H54 (cell line): Measurements from ENCODE around the gene ATG10.
A peak's percentile ranks its signal among the peaks of the same experiment; 100 is the strongest.

Source experiments
- DNase-seq: peaks from one replicate; pipeline ENCODE4 v3.0.0; 2011; ENCODE audit warnings: low spot score, mixed read lengths; ENCODE audit not compliant: insufficient read length
- FAIRE-seq: peaks from 3 replicates; lab custom pipeline; 2011; peaks lifted over from hg19 to GRCh38; lab: Jason Lieb, UNC
- POLR2A ChIP-seq: IDR thresholded peaks from 2 replicates; pipeline ENCODE4 v1.6.1; 2011; ENCODE audit warnings: low read depth, mild to moderate bottlenecking, low read length

Gene ATG10

DNA sequence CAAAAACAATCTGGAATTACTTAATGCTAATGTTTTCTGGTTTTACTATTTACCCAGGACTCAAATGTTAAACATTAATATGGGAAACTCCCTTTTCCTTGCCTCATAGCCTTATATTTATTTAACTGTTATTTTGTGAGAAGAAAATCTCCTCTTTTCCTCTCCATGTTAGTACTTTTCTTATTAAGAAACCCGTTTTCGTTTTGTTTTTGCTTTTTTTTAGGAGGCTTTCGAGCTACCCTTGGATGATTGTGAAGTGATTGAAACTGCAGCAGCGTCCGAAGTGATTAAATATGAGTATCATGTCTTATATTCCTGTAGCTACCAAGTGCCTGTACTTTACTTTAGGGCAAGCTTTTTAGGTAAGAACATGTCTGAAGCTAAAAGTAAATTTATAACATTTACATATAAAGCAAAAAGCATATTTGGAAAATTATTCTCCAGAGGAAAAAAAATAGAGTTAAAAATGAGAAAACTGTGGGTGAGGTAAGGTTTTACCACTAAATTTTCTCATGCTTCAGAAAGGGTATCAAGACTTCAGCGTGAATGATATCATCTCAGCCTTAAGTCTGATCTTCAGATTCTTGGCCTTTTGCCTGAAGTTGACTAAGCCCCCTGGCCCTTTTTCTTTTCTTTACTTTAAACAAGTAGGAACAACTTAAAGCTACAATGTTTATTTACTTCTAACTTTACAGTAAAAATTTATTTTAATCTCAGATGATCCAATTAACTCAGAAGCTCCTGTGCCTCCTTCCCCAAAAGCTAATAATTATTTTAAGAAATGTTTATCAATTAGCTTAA lies 192.6 kb downstream of the ATG10 start:
- FAIRE-seq (peak; percentile 86), DNase-seq (no peak)
- no peak for TF ChIP-seq POLR2A

DNA sequence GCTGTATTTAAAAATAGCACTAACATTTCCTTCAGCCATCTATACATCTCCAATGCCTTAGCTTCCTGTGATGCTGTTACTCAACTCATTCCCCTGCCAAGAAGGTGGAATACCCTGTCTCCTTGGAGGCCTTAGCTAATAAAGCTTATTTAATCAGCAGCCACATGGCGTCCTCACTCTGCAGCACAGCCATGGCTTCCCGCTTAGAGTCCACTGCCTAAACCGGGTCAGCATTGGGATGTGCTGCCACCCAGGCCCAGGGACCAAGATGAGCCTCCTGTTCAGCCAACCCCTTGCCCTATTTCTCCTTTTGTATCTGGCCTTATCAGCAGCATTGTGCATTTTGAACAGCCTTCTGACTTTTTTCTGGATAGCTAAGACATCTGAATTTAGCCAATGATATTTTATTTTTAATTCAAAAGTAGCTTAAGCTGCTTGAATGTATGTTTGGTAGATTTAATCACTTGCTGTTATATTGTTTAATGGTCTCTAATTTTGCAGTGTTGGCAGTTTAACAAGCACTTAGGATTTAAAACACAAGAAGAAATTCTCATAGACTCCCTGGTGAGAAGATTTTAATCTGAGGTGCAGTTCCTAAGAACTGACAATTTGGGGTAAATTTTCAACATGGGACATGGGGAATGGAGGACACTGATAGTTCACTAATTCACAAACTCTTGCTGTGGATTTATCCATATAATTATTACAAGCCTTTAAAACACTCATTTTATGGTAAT lies 193.3 kb downstream of the ATG10 start:
- DNase-seq (no peak), FAIRE-seq (peak; percentile 33)
- no peak for TF ChIP-seq POLR2A

DNA sequence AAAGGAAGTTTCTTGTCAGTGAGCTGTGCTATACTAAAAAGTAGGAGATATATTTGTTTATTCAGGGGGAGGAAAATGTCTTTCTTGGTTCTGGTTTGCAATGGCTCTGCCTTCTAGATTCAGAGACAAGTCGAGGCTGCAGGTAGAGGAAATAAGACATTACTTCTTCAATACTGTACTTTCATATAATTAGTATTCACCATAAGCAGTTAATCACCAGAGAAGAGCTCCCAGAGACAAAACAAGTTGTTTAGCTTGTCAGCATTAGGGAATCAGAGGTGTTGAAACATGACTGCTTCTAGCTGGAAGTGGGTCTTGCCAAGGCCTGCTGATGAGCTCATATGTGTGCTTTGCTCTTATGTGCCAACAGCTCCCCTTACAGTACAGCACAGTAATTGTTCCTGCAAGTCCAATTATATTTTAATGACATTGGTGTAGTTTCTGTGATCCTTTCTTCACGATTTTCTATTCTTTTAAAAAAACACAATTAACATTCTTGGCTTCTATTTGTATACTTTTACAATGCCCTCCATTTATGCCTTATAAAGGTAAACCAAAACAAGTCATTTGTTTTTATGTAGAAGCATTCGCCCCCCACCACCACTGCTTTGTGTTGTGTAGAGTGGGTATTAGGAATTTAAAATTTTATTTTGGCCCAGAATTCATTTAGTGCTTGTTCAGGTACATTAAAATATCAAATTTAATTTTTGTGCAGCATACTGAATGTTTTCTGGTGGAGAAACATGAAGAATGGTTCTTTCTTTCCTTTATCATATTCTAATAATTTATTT lies 194.1 kb downstream of the ATG10 start:
- peak; percentile 99 for FAIRE-seq
- no peak for DNase-seq
- no peak for TF ChIP-seq POLR2A

DNA sequence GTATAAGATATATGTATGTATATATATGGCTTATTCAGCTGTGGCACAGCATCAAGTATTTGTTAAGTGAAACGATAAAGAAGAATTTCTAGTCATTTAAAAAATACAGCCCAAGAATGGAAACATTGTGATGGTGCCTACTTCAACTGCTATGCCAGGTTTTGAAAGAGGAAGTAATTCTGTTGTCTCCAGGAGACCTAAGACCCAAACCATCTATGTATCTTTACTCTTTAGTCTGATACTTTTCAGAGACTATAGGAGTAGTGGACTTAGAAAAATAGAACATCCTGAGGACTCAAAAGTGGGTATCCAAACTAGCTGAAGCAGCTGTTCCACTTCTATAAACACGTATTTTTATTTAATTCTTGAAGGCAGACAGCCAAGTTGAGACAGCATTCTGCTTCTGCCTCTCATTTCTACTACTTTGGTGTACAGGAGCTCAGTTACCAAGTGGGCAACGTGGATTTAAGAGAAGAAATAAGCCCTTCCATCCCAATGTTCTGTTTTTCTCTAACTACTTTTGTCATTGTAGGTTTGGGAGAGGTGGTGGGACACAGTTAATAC lies 195.6 kb downstream of the ATG10 start:
- FAIRE-seq (no peak), DNase-seq (no peak)
- no peak for TF ChIP-seq POLR2A

DNA sequence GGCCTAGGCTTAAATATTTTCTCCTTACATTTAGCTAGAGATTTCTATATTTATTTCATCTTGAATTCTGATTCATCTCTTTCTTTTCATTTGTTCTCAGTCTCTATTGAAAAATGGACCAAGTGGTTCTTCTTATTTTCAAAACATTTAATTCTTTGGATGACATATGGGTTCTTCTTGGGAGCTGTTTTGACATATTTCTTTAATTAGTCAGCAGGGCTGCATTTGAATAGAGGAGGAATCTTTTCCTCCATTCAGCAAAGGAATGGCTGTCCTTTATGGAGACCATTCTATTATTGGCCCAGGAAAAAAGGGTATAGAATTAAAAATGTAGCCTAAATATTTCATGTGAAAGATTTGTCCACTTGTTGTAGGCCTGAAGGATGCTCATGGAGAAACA lies 196.5 kb downstream of the ATG10 start:
- no peak for DNase-seq
- peak; percentile 55 for FAIRE-seq
- no peak for TF ChIP-seq POLR2A

DNA sequence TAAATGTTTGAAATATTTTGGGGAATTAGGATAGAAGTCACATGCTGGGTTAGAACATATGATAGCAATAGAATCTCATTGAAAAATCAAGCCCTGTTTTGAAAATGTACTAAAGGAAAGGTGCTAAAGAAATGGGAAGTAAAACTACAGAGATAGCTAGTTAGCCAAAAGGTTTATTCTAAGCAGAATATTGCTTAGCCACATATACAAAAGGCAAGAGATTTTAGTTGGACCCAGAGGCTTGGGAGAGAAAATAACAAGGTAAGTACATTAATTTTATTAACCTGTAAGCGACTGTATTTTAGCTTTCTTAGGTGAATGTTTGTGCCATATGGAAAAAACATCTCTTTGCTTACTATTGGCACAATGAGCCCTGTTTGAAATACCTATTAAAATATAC lies 198.1 kb downstream of the ATG10 start:
- no peak for TF ChIP-seq POLR2A
- no peak for FAIRE-seq
- DNase-seq, result no peak

DNA sequence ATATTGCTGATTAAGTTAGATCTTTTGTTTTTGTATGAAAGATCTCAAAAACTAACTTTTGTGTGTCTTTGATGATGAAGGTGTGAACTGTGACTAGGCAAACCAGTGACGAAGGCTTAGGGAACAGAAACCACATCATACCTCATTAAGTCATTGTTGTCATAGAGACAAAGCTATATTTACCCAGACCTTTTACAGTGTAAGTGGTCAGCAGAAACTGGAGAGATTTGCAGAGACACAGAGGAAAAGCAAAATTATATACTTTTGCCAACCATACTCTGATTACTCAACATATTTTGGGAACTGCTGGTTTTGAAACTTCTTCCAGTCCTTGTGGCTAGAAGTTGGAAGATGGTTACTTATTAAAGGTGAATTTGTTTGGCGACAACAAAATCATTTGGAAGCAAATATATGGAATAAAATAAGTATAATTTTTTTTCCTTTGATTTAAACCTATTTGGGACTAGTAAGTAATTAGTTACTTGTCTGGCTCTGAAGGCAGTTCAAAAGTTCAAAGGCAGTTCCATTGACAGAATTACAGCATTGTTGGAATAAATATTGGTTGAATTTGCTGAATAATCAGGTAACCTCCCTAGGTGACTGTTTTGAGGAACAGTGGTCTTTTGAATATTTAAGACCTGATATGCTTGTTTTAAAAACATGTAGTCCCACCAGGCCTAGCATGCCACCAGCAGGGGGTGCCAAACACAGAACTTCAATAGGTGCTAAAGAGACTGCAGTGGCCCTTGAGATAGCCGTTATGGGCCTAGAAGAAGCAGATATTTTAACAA lies 202.5 kb downstream of the ATG10 start:
- DNase-seq (peak; percentile 8), FAIRE-seq (peak; percentile 15)
- no peak for TF ChIP-seq POLR2A

DNA sequence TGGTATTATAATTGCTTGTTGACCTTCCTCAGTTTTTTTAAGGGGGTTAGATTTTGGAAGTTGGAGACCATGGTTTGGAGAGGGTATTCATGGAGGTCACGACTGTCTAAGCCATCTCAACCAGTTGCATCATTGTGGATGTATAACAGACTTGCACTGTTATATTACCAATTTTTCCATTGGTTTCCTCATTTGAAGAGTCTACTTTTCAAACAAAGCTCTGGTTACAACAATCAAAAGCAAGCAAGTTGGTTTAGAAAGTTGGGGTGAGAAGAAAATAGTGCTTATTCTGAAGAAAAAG lies 203.0 kb downstream of the ATG10 start:
- TF ChIP-seq POLR2A, result no peak
- FAIRE-seq (no peak), DNase-seq (no peak)

DNA sequence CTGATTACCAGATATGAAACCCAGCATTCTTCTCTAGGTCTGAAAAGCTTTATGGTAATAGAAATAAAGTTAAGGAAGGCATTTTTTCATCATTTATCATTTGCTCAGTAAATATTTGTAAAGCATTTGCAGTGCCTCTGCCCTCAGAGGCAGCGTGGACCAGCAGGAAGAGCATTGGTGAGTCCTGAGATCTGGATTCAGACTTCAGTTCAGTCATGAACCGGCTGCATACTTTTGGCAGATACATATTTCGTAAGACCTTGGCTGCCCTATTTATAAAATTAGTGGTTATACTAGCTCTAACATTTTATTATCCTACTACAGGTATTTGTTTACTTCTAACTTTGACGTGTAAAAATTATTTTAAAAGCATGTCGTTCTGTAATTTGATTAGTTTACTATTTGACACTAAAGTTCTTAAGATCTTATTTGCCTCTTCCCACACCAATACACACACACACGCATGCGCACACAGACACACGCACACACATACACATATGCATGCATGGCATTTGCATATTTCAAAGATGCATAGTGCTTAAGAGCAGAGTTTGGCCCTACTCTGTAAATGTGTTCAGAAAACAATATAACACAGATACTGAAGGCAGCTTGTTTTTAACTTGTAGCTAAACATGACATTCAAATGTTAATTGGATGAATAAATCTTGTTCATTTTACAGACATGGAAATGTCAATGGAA lies 204.4 kb downstream of the ATG10 start:
- DNase-seq (no peak), FAIRE-seq (no peak)

DNA sequence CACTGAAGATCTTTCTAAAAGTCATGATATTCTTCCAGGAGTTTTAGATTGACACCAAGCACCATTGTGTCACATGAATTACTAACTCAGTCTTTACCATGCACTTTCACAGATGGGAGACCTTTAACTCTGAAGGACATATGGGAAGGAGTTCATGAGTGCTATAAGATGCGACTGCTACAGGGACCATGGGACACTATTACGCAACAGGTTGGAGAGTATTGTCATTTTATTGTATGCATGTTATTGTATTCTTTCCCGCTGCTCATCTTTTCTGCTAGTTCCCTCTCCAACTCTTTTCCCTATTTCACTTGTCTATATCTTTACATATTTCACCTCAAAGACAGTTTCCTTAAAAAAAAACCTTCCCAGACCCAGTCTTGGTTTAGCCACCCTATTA lies 206.6 kb downstream of the ATG10 start:
- FAIRE-seq (no peak), DNase-seq (no peak)
- TF ChIP-seq POLR2A, result no peak

More for the DNA sequence above, 204.4 kb downstream of the ATG10 start:
- no peak for TF ChIP-seq POLR2A

DNA sequence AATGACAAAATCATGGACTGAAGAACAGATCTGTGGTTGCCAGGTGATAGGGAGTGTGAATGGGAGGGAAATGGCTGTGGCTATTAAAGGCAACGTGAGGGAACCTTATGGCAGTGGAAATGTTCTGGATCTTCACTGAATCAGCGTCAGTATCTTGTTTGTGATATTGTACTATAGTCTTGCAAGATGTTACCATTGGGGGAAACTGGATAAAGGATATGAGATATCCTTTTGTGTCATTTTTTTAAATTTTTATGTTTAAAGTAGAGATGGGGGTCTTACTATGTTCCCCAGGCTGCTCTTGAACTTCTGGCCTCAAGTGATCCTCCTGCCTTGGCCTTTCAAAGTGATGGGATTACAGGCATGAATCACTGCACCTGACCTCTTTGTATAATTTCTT lies 210.8 kb downstream of the ATG10 start:
- no peak for TF ChIP-seq POLR2A
- DNase-seq, result no peak
- FAIRE-seq, result no peak

DNA sequence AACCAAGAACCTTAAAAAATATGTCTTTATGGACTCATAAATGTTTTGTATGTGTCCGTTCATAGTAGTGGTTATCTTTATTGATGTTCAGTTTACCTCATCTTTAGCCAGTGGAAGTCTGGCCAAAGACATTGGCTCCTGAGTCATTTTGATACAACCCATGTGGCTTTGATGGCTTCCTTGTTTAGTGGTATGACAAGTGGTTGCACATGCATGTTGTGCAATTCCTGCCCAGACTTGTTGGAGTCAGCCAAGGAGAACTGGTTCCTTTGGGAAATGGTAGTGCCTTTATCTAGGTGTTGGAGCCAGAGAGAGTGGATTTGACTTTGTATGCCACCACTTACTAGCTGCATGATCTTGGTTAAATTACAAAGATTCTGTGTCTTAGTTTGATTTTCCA lies 212.0 kb downstream of the ATG10 start:
- DNase-seq (no peak), FAIRE-seq (no peak)
- no peak for TF ChIP-seq POLR2A

DNA sequence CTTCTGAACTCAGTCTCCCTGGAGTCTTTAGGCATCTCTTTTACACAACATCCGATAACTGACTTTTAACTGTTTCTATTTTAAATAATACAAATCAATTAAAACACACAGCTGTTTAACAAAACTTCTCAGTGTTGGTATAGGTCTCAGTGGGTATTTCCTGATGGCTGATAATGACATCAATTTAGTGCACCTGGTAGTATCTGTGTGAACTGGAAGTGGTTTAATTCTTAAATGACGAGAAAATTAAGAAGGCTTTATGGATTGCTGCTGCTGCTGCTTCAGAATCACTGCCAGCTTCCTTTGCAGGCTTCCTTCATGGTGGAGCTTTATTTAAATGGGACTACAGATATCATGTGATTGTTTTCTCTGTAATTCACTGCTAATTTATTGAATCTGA lies 214.0 kb downstream of the ATG10 start:
- no peak for FAIRE-seq
- DNase-seq, result no peak
- no peak for TF ChIP-seq POLR2A
